ENCODE data around the gene PRKCE.

The PRKCE gene

GRCh38 chr2:46143429-46144132 is 492.1 kb downstream of the PRKCE start:
- Histone ChIP-seq H3K36me3 (replicated peaks) (peaks cover 20% of the 10 kb centered on the region), H3K27me3 (replicated peaks) (no peaks in the 10 kb centered on the region), H3K27ac (no peak overlapping the region), H3K4me3 (ENCODE audit: low read depth, low read length) (no peak overlapping the region)
- TF ChIP-seq CTCF (IDR thresholded peaks at IDR 0.05; ENCODE audit: low read depth, low read length, missing control alignments): no peak
- DNase-seq: no peak
- in situ Hi-C loops (cut with HindIII; ENCODE audit: low pct_ligation_motif_present, low sequenced_read_pairs): no loop called here

- in situ Hi-C loops (cut with HindIII; ENCODE audit: low pct_ligation_motif_present, low sequenced_read_pairs): no loop called here
- DNase-seq: no peak
- H3K27me3 ChIP-seq (replicated peaks): no peaks in the 10 kb centered on the region
These were observed 492.8 kb downstream of the PRKCE start for GRCh38 chr2:46144133-46144800.

GRCh38 chr2:46145017-46145416 is 493.5 kb downstream of the PRKCE start:
- H3K4me3 ChIP-seq (ENCODE audit: low read depth, low read length): no peak overlapping the region
- no peak for TF ChIP-seq CTCF (IDR thresholded peaks at IDR 0.05; ENCODE audit: low read depth, low read length, missing control alignments)
- in situ Hi-C loops (cut with HindIII; ENCODE audit: low pct_ligation_motif_present, low sequenced_read_pairs): no loop called here
- H3K36me3 ChIP-seq (replicated peaks): peaks cover 20% of the 10 kb centered on the region
- H3K27me3 ChIP-seq (replicated peaks): no peaks in the 10 kb centered on the region
- no peak overlapping the region for H3K27ac ChIP-seq
- no peak for DNase-seq

More at GRCh38 chr2:46144133-46144800, 492.8 kb downstream of the PRKCE start:
- H3K4me3 ChIP-seq (ENCODE audit: low read depth, low read length): no peak overlapping the region
- H3K27ac ChIP-seq: no peak overlapping the region
- H3K36me3 ChIP-seq (replicated peaks): peaks cover 20% of the 10 kb centered on the region
- no peak for TF ChIP-seq CTCF (IDR thresholded peaks at IDR 0.05; ENCODE audit: low read depth, low read length, missing control alignments)

- DNase-seq: no peak
- in situ Hi-C loops (cut with HindIII; ENCODE audit: low pct_ligation_motif_present, low sequenced_read_pairs): no loop called here
- no peak overlapping the region for H3K27ac ChIP-seq
- no peaks in the 10 kb centered on the region for H3K27me3 ChIP-seq (replicated peaks)
- H3K4me3 ChIP-seq (ENCODE audit: low read depth, low read length): no peak overlapping the region
- no peak for TF ChIP-seq CTCF (IDR thresholded peaks at IDR 0.05; ENCODE audit: low read depth, low read length, missing control alignments)
- peaks cover 20% of the 10 kb centered on the region for H3K36me3 ChIP-seq (replicated peaks)
These were observed 494.4 kb downstream of the PRKCE start for GRCh38 chr2:46145840-46146239.

- DNase-seq: no peak
- H3K27me3 ChIP-seq (replicated peaks): no peaks in the 10 kb centered on the region
- H3K36me3 ChIP-seq (replicated peaks): peaks cover 20% of the 10 kb centered on the region
- H3K4me3 ChIP-seq (ENCODE audit: low read depth, low read length): no peak overlapping the region
- H3K27ac ChIP-seq: no peak overlapping the region
- in situ Hi-C loops (cut with HindIII; ENCODE audit: low pct_ligation_motif_present, low sequenced_read_pairs): no loop called here
- no peak for TF ChIP-seq CTCF (IDR thresholded peaks at IDR 0.05; ENCODE audit: low read depth, low read length, missing control alignments)
These were observed 495.5 kb downstream of the PRKCE start for GRCh38 chr2:46146866-46147502.
